Sciatic nerve (tissue), 2 donors: ENCODE results near the gene PLCL2. TPM values are rescaled to one million over a fixed set of nuclear protein-coding genes. Genes with fewer than 3 reads are reported as not detected.
A peak's percentile ranks its signal among the peaks of the same experiment; 100 is the strongest.

ENCODE experiments used
- ATAC-seq: fragments of 200-7000 bp; cut with Tn5 transposase; one replicate; pipeline ENCODE4 v1.9.1; 2020; ENCODE audit warnings: mild to moderate bottlenecking, moderate library complexity
- DNase-seq: peaks from one replicate; pipeline ENCODE4 v3.0.0-alpha.2; 2020; ENCODE audit warnings: low spot score
- intact Hi-C: fragments of 100-400 bp; cut with DNase I; formaldehyde crosslinking; loops from one replicate; pipeline ENCODE4 v1.14.2; 2022
- total RNA-seq: library from RNA; stranded (reverse); fragmentation: NEBNext Ultra II Directional; extraction: Animal tissue kit (Norgen Biotek cat#: 25700); gene quantifications from one replicate; pipeline ENCODE4 v1.2.1, GENCODE V29; 2021
- donor health status: DM: no; HTN: no; CAD: no.
- donor health status: DM: no; HTN: no; CAD: no.

The PLCL2 gene
- total RNA-seq, 1 donor from 2014 or later, result 33.5 TPM

- ATAC-seq (no peak), DNase-seq (no peak)
- intact Hi-C loops, result no loop called here
These were observed 24.1 kb downstream of the PLCL2 start for GRCh38 chr3:16908896-16909295.

- DNase-seq (no peak), ATAC-seq (no peak)
- intact Hi-C loops, result no loop called here
These were observed 25.0 kb downstream of the PLCL2 start for GRCh38 chr3:16909802-16910201.

- ATAC-seq, result no peak
- intact Hi-C loops, result no loop called here
- no peak for DNase-seq
These were observed 25.5 kb downstream of the PLCL2 start for GRCh38 chr3:16910207-16910606.

- ATAC-seq (no peak), DNase-seq (no peak)
- intact Hi-C loops, result no loop called here
These were observed 27.2 kb downstream of the PLCL2 start for GRCh38 chr3:16911916-16912315.

- intact Hi-C loops, result no loop called here
- DNase-seq (no peak), ATAC-seq (no peak)
These were observed 27.9 kb downstream of the PLCL2 start for GRCh38 chr3:16912400-16913263.

- DNase-seq (no peak), ATAC-seq (no peak)
- intact Hi-C loops, result no loop called here
These were observed 28.5 kb downstream of the PLCL2 start for GRCh38 chr3:16913264-16913580.

- intact Hi-C loops, result no loop called here
- DNase-seq (no peak), ATAC-seq (no peak)
These were observed 32.1 kb downstream of the PLCL2 start for GRCh38 chr3:16916840-16917239.

GRCh38 chr3:16917256-16917935, 32.6 kb downstream of the PLCL2 start:
- ATAC-seq (no peak), DNase-seq (no peak)
- intact Hi-C loops, result no loop called here

GRCh38 chr3:16917980-16918682, 33.4 kb downstream of the PLCL2 start:
- intact Hi-C loops, result no loop called here
- ATAC-seq, result no peak
- DNase-seq, result no peak

- ATAC-seq, result no peak
- no peak for DNase-seq
- intact Hi-C loops, result no loop called here
These were observed 33.9 kb downstream of the PLCL2 start for GRCh38 chr3:16918683-16919025.

- intact Hi-C loops, result no loop called here
- DNase-seq (no peak), ATAC-seq (no peak)
These were observed 38.4 kb downstream of the PLCL2 start for GRCh38 chr3:16923112-16923511.

- intact Hi-C loops, result no loop called here
- no peak for ATAC-seq
- DNase-seq, result no peak
These were observed 42.7 kb downstream of the PLCL2 start for GRCh38 chr3:16927485-16927884.

- ATAC-seq, result peak; percentile 33
- intact Hi-C loops, result no loop called here
- DNase-seq, result no peak
These were observed 43.8 kb downstream of the PLCL2 start for GRCh38 chr3:16928386-16929132.

- intact Hi-C loops, result no loop called here
- ATAC-seq (peak; percentile 76), DNase-seq (no peak)
These were observed 44.6 kb downstream of the PLCL2 start for GRCh38 chr3:16929311-16929710.

GRCh38 chr3:16932877-16933276, 48.1 kb downstream of the PLCL2 start:
- intact Hi-C loops, result no loop called here

GRCh38 chr3:16935781-16936180, 51.0 kb downstream of the PLCL2 start:
- DNase-seq (no peak), ATAC-seq (no peak)
- intact Hi-C loops, result no loop called here

More at GRCh38 chr3:16932877-16933276, 48.1 kb downstream of the PLCL2 start:
- DNase-seq (no peak), ATAC-seq (no peak)

GRCh38 chr3:16936233-16936632, 51.5 kb downstream of the PLCL2 start:
- ATAC-seq (no peak), DNase-seq (no peak)
- intact Hi-C loops, result no loop called here

- ATAC-seq (no peak), DNase-seq (no peak)
- intact Hi-C loops, result no loop called here
These were observed 52.0 kb downstream of the PLCL2 start for GRCh38 chr3:16936676-16937230.

- DNase-seq (no peak), ATAC-seq (no peak)
- intact Hi-C loops, result no loop called here
These were observed 52.6 kb downstream of the PLCL2 start for GRCh38 chr3:16937326-16937845.
